GM19193 (cell line): ENCODE results near the gene POU6F2.

Experiments
- POLR2A ChIP-seq: IDR thresholded peaks from 4 replicates; pipeline ENCODE4 v1.6.1; 2011; ENCODE audit not compliant: insufficient read depth, insufficient read length; ENCODE audit errors: extremely low read depth

Gene POU6F2

DNA sequence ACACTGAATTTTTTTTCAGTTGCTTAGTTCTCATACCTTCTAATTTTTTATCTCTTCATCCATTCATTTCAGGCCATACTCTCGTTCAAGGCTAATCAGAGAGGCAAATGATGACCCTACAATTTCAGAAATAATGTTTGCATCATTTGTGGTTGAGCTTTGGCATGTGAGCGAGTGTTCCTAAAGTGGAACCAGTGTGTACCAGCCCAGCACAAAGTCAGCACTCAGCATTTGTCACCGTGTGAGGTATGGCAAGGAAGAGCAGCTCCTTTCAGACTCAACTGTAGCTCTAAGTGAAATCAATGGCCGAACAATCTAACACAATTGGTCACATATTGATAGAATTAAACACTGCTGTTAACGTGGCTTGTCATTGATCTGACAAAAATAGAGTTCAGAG, 154.6 kb downstream of the POU6F2 start:
- TF ChIP-seq POLR2A: no peak

DNA sequence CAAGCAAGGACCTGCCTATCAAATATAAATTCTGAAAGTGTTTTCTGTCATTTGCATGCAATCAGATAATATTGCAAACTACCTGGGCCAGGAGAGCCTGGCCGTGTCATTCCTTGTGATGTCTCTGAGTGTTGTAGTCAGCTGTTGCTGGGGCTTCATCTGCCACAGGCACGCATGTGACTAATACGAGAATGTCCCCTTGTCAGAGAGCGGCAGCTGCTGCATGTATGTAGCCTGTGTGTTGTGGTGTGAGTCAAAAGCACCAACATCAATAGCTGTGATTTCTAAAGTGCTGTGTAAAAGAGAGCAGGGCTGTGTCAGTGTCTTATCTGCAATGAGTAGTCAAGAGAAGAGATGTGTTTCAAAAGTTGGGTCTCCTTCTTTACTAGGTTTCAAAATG, 155.4 kb downstream of the POU6F2 start:
- no peak for TF ChIP-seq POLR2A

DNA sequence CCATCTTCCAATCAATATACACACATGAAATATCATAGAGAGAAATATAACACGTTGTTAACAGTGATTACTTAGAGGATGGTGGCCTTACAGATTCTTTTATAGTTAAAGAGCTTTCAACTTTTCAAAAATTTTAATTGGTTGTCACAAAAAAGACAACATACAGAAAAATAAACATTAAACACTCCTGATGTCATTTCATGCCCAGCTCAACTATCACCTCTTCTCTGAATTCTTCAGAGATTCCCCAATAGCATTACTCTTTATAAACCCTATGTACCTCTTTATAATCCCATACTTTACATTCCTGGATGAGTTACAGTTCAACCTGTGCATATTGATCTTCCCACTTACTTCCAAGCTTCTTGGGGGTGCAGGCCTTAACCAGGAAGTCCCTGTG, 159.8 kb downstream of the POU6F2 start:
- no peak for TF ChIP-seq POLR2A

DNA sequence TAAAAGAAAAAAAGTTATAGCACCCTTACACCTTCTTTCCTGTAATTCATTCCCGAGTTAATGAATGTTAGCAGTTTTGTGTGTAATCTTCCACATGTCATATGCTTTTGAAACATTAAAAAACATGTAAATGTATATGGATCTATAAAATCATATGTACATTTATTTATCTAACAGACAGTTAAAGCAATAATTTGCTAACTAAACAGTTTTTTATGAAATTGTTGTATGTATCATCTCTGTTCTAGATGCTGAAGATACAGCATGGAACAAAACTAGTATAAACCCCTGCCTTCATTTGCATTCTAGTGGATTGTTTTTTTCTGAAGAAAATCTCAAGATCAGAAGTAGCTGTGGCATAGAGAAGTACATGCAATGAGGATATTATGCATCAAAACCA, 165.0 kb downstream of the POU6F2 start:
- no peak for TF ChIP-seq POLR2A

DNA sequence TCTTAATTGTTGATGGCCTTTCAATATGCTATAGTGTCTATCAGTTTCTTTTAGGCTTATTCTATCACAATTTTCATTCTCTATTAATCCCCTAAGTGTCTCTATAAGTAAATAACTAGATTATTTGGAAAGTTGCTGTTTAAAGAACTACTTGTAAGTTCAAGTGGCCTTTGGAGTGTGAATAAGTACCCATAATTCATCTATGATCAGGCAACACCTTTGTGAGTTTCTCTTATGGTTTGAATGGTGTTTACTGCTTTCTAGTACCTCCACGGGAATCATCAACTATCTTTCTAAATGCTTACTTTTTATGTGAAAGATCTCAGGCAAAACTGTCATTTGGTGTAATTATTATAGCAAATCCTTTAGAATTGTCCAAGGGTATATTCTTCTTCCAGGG, 166.7 kb downstream of the POU6F2 start:
- TF ChIP-seq POLR2A: no peak

DNA sequence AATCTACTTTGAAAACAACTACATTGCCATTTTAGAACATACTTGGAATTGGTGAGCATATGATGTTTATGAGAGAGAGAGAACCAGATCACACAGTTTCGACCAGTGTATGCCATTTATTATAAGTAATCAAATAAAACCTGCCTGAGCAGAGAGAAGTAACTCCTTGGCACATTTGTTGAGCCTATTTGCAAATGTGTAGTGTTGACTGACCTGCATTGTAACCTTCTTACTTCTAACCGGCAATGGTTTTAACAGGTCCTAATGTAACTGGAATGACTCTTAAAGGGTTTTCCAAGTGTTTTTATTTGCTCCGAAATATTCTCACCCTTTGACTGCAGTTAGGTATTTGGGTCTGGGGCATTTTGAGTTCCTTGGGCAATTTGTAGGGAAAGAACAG, 167.6 kb downstream of the POU6F2 start:
- no peak for TF ChIP-seq POLR2A

DNA sequence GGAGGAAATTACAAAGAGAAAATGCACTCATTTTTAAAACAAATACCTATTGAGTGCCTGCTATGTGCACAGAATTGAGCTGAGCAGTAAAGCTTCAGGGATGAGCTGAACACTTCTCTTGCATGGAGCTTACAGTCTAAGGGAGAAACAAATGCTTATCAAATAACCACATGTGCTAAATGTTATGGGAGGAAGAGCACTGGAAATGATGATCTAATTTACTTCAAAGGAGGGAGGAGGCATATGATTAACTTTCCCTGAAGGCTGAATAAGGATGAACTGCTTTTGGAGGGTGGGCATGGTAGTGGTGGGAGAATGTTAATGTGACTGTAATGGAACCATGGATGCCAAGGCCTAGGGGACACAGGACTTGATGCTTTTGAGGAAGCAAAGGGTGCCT, 168.2 kb downstream of the POU6F2 start:
- no peak for TF ChIP-seq POLR2A

DNA sequence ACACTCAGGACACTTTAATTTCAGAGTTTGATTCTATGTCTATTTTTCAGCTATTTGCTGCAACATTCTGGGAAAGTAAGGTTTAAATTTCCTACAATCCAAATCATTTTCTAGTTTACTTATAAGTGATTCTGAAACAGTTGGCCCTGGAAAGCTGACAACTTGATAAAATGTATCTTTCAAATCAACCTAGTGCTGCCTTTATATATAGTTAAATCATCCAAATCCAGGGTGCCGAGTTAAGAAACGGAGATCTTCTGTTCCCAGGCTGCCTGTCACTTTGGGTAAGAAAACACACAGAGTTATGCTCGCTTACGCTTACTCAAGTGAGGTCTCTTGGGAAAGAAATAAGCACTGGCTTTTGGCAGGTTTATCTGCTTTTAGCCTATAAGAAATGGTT, 175.0 kb downstream of the POU6F2 start:
- TF ChIP-seq POLR2A: no peak

DNA sequence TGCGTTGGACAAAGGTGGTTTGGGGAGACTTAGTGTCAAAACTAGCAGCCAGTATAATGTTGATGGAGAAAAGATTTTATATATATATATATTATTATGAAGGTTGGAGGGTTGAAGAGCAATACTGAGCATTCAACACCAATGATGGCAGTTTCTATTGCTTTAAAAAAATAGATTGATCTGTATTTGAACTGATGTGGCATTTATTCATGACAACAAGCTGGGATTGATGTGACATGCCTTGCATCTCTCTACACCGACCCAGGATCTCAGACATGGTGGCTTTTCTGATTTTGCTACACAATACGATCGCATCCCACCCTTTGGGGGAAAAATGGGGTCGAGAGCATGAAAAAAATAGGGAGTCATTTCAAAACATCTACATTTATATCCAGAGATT, 175.4 kb downstream of the POU6F2 start:
- TF ChIP-seq POLR2A: no peak

DNA sequence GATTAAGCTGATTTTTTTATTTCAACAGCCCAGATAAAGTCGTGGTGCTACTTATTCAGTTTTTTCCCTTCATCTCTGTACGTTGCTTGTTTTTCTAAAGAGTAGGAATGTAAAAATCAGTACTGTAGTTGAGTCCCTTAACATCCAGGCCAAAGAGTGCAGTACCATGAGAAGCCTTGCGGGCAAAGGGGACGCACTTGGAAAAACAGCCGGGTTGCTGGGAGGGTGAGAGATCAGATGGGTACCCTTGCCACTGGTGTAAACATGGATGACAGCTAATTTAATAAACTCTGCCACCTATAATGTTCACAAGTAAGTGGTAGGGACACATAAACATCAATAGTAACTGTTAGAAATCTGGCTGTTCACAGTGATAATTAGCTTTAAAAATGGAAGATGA, 175.9 kb downstream of the POU6F2 start:
- TF ChIP-seq POLR2A: no peak

DNA sequence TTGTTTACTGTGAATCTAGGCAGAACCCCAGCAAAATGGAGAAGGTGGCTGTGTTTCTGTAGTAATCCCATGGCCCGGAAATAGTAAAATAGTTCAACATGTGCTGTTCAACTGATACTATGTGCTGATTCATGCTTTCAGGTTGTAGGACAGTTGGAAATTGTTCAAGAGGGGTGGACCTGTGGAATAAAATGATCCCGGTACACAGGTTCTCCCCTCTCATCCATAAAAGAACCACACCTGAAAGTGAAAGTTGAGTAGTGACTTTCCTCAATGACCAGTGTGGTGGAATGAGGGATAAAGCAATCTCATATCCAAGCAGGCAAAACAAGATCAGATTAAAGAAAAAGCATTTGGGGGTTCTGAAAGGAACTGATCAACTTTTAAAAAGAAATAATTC, 177.1 kb downstream of the POU6F2 start:
- no peak for TF ChIP-seq POLR2A

DNA sequence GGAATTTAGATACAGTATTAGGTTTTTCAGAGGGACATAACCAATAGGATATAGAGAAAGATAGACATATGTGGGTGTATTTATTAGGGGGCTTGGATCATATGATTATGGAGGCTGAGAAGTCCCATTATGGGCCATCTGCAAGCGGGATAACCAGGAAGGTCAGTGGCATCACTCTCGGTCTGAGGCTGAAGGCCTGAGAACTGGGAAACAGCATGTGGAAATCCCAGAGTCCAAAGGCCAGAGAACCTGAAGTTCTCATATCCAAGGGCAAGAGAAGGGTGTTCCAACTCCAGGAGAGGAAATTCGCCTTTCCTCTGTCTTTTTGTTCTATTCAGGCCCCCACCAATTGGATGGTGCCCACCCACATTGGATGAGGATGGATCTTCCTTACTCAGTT, 180.7 kb downstream of the POU6F2 start:
- TF ChIP-seq POLR2A: no peak

DNA sequence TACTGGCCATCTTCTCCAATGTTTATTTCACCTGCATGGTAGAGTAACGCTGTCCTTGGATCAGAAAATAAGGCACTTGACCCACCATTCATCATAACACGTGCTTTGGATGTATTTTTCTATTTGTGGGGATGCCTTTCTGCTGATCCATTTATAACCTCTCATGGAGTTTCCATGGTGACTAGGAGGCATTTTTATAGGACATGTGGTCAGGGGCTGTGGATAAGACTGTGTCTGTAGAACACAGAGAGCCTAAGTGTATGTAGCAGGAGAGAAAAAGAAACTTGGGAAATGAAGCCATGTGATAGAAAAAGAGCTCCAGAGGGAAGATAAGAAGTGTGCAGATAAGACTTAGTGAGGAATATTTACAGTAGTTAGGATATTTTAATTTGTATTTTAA, 184.2 kb downstream of the POU6F2 start:
- no peak for TF ChIP-seq POLR2A

DNA sequence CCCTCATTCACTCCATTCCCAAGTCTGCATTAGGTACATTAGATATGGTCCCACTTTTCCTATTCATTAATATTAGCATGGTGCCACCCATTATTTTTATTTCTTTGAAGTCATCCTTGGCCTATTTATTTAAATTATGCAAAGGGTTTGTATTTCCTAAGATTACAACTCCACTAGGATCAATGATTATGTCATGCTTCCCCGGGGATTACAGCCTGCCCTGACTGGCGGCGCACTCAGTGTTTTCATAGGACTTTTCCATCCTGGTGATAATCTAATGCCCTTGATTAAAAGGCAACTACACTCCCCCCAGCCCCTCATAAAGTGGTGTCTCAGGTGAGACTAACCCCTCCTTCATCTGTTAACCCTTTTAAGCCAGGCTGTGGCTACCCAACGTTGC, 187.2 kb downstream of the POU6F2 start:
- TF ChIP-seq POLR2A: no peak

DNA sequence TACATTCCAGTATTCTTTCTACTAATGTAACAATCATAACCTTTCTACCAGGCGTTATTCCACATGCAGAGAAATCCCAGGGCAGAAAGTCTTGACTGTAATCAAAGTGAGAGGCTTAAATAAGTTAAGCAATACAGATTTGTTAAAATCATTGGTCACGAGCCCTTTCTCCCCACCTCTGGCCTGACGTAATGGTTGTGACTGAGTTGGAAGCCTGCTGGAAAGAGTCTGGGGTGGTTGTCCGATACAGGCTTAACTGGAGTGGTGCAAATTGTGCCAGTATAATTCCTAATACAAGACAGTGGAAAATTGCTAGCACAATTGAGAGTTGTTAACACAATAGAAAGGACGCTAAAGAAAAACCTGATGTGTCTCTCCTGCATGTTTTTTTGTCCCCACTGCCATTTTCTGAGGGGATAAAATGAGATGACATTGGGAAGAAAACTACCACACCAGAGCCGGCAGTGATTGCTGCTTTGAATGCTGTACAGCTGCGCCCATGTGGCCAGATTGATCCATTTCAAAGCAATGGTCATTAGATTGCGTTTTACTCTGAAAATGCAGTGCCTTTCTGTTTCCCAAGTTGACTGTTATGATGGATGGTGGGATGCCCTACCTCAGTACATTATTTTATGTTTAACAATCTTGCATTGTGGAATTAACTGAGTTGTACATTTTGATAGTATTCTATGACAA, 190.8 kb downstream of the POU6F2 start:
- no peak for TF ChIP-seq POLR2A

DNA sequence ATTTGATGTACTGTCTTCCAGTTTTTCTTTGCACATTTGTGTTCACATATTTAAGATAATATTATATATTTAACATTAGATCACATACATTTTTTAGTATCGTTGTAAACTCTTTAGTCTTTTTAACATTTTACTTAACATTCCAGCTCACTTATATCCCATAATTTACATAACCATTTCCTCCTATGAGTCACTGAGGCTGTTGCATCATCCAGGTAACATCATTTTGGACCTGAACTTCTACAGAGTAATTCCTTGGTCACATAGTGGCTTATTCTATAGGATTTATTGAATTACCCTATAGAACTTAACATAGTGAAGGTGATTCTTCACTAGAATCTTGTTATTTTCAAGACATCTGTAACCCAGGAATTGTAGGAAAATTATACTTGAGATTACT, 194.4 kb downstream of the POU6F2 start:
- no peak for TF ChIP-seq POLR2A

DNA sequence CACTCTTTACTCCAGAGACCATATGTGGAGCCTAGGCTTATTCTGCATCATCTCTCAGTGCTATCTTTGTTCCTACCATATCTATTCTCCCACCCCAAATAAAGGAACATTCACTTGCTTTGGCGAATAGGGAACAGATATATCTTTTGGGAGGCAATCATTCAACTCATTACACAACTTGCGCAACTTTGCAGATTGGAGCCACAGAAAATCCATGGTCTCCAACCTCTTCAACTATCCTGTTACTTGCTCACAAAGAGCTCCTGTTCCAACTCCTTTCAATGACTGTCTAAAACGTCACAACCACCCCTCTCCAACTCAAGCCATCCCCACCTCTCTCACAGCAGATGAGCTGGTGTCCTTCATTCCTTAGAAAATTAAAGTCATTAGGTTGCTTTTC, 203.7 kb downstream of the POU6F2 start:
- TF ChIP-seq POLR2A: no peak

DNA sequence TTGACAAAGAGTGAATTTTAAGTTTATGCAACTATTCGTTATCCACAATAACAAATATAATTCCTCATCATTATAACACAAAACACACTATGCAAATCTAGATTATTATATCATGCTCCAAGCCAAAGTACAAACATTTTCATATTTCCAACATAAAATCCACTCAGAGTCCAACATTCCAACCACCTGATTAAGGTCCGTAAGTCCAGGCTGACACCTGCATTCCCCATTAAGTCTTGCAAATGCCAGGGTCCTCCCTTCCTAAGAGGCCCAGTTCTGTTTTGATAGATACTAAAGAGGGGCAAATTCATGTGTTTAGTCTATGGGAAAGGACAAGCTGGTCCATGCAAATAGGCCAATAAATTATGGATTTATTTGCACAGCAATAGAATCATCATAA, 206.1 kb downstream of the POU6F2 start:
- no peak for TF ChIP-seq POLR2A

DNA sequence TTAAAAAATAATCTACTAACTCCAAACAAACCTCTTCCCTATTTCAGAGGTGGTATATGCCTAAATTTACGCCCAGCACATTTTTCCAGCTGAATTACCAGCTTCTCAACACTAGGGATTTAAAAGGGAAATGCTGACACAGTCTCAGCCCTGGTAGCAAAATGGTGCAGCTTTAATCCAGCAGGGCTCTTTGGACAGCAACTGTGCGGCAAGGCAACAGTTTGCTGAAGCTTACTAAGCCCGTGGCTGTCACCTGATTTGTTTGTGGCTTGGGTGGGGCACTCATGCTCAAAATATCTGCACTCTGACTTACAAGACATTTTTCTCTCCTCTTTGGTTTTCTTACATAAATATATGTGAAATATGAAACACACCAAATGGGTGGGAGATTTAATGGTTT, 206.7 kb downstream of the POU6F2 start:
- no peak for TF ChIP-seq POLR2A
